ENCODE data around the gene TCHH.
"Not testable (repeated sequence)": the region's sequence is repeated elsewhere in the genome, so short reads cannot be mapped to it uniquely, and the experiment has no call there.

TCHH gene

GRCh38 chr1:152110860-152111514, 4.3 kb downstream of the TCHH start:
- peak in 1 of 2 experiments; percentile 23 for DNase-seq

- peak; percentile 15 to 23 for DNase-seq
Observed at GRCh38 chr1:152110365-152110859, 4.8 kb downstream of the TCHH start.

- no peak for DNase-seq
Observed at GRCh38 chr1:152109998-152110294, 5.3 kb downstream of the TCHH start.

- DNase-seq, result no peak
Observed at GRCh38 chr1:152109231-152109997, 5.8 kb downstream of the TCHH start.

- no peak for DNase-seq
Observed at GRCh38 chr1:152108882-152109222, 6.4 kb downstream of the TCHH start.

- no peak for DNase-seq
Observed at GRCh38 chr1:152107984-152108881, 7.0 kb downstream of the TCHH start.

GRCh38 chr1:152107031-152107983, 7.9 kb downstream of the TCHH start:
- DNase-seq, result no peak

- no peak for DNase-seq
Observed at GRCh38 chr1:152104854-152105253, 10.4 kb downstream of the TCHH start.

- DNase-seq, result no peak
Observed at GRCh38 chr1:152096931-152097330, 18.3 kb downstream of the TCHH start.

GRCh38 chr1:152089014-152089674, 26.1 kb downstream of the TCHH start, which contains the start of gene TCHHL1:
TCHHL1 (minus strand) TSS chr1:152089064; CDS start chr1:152088143, 921 bp downstream.
- DNase-seq, result no peak

GRCh38 chr1:152086760-152087159, 28.5 kb downstream of the TCHH start:
- no peak for DNase-seq

- DNase-seq, result no peak
Observed at GRCh38 chr1:152084853-152085252, 30.4 kb downstream of the TCHH start.

GRCh38 chr1:152081026-152081425, 34.2 kb downstream of the TCHH start:
- DNase-seq, result not testable (repeated sequence)

GRCh38 chr1:152080494-152080893, 34.8 kb downstream of the TCHH start:
- DNase-seq, result not testable (repeated sequence)

- DNase-seq, result no peak
Observed at GRCh38 chr1:152078831-152079441, 36.3 kb downstream of the TCHH start.

- no peak for DNase-seq
Observed at GRCh38 chr1:152072311-152072710, 42.9 kb downstream of the TCHH start.

- DNase-seq, result no peak
Observed at GRCh38 chr1:152071123-152071522, 44.1 kb downstream of the TCHH start.

GRCh38 chr1:152067929-152068328, 47.3 kb downstream of the TCHH start:
- DNase-seq, result no peak

- DNase-seq, result no peak
Observed at GRCh38 chr1:152067150-152067549, 48.1 kb downstream of the TCHH start.

GRCh38 chr1:152061952-152062351, 53.3 kb downstream of the TCHH start:
- no peak for DNase-seq
